Inflammatory macrophage (primary cell): ENCODE data around the gene CSDE1.

Source experiments
- DNase-seq, 2 donors: peaks; one replicate each; pipeline ENCODE4 v3.0.0-alpha.2; 2020 to 2022

Gene CSDE1

GRCh38 chr1:114746450-114747121 is 11.2 kb downstream of the CSDE1 start:
- no peak for DNase-seq

- peak; percentile 11 to 35 for DNase-seq
Measured at GRCh38 chr1:114745291-114745690, 12.5 kb downstream of the CSDE1 start.

- no peak for DNase-seq
Measured at GRCh38 chr1:114741963-114742746, 15.6 kb downstream of the CSDE1 start.

- no peak for DNase-seq
Measured at GRCh38 chr1:114740331-114740730, 17.5 kb downstream of the CSDE1 start.

GRCh38 chr1:114737314-114737849 is 20.4 kb downstream of the CSDE1 start:
- DNase-seq = no peak

GRCh38 chr1:114735479-114735878 is 22.3 kb downstream of the CSDE1 start:
- DNase-seq = no peak

- no peak for DNase-seq
Measured at GRCh38 chr1:114729782-114730181, 28.0 kb downstream of the CSDE1 start.

- DNase-seq = no peak
Measured at GRCh38 chr1:114728553-114728952, 29.2 kb downstream of the CSDE1 start.

GRCh38 chr1:114725230-114725629 is 32.6 kb downstream of the CSDE1 start:
- no peak for DNase-seq

GRCh38 chr1:114723915-114724314 is 33.9 kb downstream of the CSDE1 start:
- no peak for DNase-seq

- DNase-seq = no peak
Measured at GRCh38 chr1:114723457-114723856, 34.3 kb downstream of the CSDE1 start.

- DNase-seq = no peak
Measured at GRCh38 chr1:114720492-114720891, 37.3 kb downstream of the CSDE1 start.

GRCh38 chr1:114719424-114719787 is 38.4 kb downstream of the CSDE1 start:
- no peak for DNase-seq

- DNase-seq = no peak
Measured at GRCh38 chr1:114718661-114719423, 38.9 kb downstream of the CSDE1 start.

- DNase-seq = peak; percentile 95 to 96
Measured at GRCh38 chr1:114716304-114717170, 41.2 kb downstream of the CSDE1 start, which contains the start of gene NRAS. NRAS (minus strand) TSS chr1:114716771; CDS start chr1:114716160, 611 bp downstream.

- no peak for DNase-seq
Measured at GRCh38 chr1:114715952-114716303, 41.9 kb downstream of the CSDE1 start.

- no peak for DNase-seq
Measured at GRCh38 chr1:114712977-114713376, 44.8 kb downstream of the CSDE1 start.

GRCh38 chr1:114710360-114710759 is 47.4 kb downstream of the CSDE1 start:
- DNase-seq = no peak

- no peak for DNase-seq
Measured at GRCh38 chr1:114707604-114708003, 50.2 kb downstream of the CSDE1 start.

- no peak for DNase-seq
Measured at GRCh38 chr1:114703242-114703641, 54.5 kb downstream of the CSDE1 start.

GRCh38 chr1:114702737-114703136 is 55.0 kb downstream of the CSDE1 start:
- no peak for DNase-seq

- no peak for DNase-seq
Measured at GRCh38 chr1:114701931-114702330, 55.9 kb downstream of the CSDE1 start.
